Prostate gland (tissue), 2 donors: ENCODE data around the gene CNTN4.

Experiments used
- CTCF ChIP-seq, 4 experiments: fragments of 200-600 bp in 2 of 4; fragments of 450-650 bp in 2 of 4; sonication (generic) in 2 of 4; IDR thresholded peaks; 1 replicate in 3 of 4; 2 replicates in 1 of 4; pipeline ENCODE4 v1.5.1; 2016 to 2019; ENCODE audit warnings: antibody characterized with exemption in 4 of 4, mild to moderate bottlenecking in 2 of 4, moderate library complexity in 2 of 4
- POLR2A ChIP-seq: fragments of 450-650 bp; IDR thresholded peaks from one replicate; pipeline ENCODE4 v1.6.1; 2016; ENCODE audit warnings: antibody characterized with exemption, mild to moderate bottlenecking
- POLR2AphosphoS5 ChIP-seq: sonication (generic); formaldehyde crosslinking; IDR thresholded peaks from one replicate; pipeline ENCODE4 v1.6.1; 2017; ENCODE audit warnings: antibody characterized with exemption

DNA sequence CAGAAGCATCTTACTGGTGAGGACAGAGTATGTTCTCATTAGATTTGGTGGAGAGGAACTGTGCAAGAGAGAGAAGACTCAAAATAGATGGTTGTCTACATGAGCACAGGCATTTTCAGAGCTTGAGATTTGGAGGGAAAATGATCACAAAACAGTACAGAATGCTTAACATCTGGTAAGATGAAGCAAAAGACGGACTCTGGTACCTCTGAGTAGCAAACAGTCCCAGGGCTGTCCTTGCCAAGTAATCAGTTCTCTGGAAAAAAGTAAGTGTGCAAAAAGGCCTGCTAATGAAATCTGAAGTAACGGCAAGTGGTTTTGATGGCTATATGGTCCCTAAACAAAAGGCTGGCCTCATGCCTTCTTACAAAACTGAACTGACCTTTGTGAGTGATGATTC is 414.2 kb downstream of the CNTN4 start:
- TF ChIP-seq POLR2A (no peak), CTCF (IDR thresholded peaks at IDR 0.05) (no peak), POLR2AphosphoS5 (no peak)
